AG08395 (cell line): ENCODE data around the gene SEMA3B.
A peak's percentile ranks its signal among the peaks of the same experiment; 100 is the strongest.
"Not testable (repeated sequence)": the region's sequence is repeated elsewhere in the genome, so short reads cannot be mapped to it uniquely, and the experiment has no call there.

ENCODE experiments used
- DNase-seq: peaks from one replicate; pipeline ENCODE4 v3.0.0; 2012; ENCODE audit warnings: mixed read lengths, low spot score

SEMA3B gene

DNA sequence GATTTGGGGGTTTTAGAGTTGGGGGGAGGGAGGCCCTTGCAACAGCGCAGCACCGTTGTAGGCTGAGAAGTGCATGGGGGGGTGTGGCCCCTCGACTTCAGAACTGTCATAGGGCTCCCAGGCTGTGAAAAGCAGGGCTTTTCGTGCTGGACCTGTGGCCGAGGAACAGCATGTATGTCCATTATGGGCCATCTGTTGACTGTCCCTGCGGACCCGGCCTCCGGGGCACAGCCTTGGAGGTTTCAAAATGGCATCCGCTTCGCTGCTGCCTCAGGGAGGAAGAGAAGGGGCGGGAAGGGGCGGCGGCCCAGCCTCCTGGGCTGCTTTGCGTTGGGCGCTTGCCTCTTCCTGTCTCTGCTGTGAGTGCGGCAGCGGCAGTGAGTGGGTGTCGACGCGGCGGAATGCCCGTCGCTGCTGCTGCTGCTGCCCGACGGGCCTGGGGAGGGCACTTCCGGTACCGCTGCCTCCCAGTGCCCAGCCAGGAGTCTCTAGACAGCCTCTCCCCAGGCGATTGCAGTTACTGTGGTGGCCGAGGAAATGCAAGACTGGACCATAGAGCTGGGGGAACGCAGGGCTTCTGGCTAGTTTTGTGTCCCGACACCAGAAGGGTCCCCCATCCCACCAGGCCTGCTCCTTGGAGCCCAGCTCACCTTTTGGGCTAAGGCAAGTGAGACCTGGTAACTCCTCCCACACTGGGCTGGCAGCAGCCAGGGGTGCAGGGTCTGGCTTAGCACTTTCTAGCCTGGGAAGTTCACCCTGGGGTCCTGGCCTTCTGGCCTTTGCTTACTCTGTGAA lies 31.0 kb upstream of the SEMA3B start:
- peak; percentile 86 for DNase-seq

DNA sequence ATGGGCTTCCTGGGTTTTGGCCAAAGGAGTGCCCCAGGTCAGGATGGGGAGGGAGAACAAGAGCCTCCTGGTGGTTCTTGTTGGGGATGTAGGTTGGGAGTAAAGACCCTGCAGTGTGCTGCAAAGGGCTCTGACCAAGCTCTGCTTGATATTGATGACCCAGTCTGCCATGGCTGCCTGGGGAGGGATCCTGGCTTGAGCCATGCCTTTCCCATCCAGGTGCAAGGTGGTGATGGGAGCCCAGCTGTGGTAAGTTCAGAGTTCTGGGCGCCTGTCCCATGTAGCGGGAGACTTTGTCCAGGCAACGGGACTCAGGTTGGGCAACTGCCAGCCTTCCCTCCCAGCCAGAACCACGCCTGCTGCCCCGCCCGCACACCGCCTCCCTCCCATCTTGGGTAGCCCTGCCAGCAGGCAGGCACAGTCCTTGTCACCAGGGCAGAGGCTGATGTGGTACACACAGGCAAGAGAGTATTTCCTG lies 30.4 kb upstream of the SEMA3B start:
- peak; percentile 80 for DNase-seq

DNA sequence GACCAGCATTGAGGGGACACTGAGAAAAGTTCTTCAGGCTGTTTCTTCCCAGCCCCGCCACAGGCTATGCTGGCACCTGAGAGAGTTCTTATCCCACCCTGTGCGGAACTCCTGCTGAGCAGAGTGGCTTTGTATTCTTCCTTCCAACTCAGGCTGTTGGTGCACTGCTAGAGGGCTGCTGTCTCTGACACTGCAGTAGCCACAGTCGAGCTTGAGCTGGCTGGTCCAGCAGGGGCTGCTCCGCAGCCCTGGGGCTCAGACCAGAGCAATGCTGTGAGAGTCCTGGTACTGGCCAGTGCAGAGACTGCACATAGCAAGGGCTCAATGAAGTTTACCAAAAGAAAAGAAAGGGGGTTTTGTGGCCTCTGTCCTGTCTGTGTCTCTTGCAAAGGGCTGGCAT lies 29.3 kb upstream of the SEMA3B start:
- DNase-seq = no peak

DNA sequence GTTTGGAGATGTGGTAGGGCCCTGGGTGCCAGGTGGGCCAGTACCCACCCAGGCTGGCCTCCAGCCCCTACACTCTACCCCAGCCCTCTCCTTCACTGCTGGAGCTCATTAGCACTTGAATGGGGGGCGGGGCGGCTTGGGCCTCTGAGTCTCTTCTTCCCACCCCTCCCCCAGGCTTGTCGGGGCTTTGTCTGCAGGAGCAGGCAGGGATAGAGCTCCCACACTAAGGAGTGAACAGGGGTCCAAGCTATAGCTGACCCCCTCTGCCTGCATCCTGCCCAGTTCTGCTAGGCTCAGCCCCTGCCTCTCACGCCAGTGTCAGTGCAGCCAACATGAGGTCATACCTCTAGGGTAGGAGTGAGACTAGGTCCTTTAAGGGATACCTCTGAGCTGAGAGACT lies 27.8 kb upstream of the SEMA3B start:
- DNase-seq = no peak

DNA sequence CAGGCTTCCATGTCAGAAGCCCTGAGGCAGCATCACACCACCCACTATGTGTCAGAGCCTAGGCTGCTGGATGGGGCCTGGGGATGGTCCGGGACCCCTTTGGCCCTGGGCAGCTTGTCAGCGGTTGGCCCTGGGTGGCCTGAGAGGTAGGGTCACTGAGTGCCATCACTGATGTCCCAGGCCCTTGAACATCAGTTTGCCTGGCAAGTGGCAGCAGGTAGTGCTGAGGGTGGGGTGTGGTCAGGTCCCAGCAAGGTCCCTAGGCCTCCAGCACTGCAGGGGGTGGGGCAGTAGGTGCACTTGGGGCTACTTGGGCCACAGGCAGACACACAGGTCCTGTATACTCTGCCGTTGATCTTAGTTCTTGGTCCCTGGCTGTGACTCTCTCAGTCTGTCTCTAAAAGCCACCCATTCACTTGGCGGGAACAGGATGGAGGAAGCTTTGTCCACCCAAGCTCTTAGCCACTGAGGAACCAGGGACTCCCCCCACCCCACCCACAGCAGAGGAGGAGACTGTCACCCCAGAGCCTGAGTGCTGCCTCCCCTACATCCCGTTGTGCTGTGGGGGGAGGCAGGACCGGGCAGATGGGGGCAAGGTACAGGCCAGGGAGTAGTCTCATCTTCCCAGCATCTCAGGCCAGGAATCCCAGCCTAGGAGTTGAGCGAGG lies 27.1 kb upstream of the SEMA3B start:
- DNase-seq = no peak

DNA sequence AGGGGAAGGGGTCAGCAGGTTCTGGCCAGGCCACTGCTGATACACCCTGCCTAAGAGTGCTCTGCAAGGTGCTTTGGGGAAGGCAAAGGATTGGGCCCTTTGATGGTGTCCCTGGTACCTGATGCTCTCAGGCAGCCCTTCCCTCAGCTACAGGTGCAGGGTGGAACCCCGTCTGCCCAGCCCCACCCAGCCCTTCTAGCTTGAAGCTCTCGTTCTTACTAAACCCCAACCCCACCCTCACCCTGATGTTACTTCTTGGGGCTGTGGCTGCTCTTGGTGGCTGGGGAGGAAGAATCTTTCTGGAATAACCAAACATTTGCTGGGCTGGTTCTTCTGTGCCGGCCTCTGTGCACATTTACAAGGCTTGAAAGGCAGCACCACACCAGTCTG lies 26.6 kb upstream of the SEMA3B start:
- DNase-seq = no peak

DNA sequence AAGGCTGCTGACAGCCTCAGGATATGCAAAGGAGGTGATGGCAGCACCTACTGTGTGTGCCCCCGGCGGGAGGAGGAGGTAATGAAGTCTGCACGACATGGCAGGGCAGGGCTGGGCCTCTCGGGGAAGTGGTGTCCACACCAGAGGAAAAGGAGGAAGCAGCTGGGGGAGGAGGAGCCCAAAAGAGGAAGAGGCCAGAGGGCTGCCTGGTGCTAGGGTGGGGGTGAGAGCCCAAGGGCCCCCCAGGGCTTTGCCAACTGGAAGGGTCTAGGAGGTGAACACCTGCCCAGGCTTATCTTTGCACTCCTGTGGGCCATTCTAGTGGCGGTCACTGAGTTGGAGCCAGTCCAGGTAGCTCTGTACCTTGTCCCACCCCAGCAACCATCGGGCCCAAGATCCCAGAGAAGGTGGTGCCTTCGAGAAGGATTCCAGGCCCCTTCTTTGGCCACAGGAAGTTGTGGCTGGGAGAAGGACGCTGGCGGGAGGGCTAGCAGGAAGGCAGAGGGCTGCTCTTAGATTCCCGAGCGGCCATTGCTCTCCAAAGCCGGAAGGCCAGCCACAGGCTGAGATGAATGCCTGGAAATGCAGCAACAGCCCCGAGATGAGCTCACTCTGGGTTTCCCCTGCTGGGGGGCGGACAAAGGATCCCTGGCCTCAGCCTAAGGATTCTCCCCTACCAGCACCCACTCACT lies 25.9 kb upstream of the SEMA3B start:
- no peak for DNase-seq

DNA sequence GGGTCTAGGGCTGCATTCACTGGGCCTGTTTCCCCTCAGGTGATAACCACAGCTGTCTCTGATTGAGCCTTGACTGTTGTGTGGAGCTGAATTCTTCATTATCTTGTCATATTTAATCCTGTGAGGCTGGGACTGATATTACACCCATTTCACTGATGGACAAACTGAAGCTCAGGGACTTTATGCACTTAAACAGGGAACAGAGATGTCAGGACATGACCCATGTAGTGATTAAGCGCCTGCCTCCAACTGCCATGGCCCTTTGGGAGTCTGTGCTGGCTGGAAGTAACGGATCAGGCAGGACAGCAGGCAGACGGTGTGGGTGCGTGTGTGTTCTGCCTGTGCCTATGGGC lies 25.4 kb upstream of the SEMA3B start:
- no peak for DNase-seq

DNA sequence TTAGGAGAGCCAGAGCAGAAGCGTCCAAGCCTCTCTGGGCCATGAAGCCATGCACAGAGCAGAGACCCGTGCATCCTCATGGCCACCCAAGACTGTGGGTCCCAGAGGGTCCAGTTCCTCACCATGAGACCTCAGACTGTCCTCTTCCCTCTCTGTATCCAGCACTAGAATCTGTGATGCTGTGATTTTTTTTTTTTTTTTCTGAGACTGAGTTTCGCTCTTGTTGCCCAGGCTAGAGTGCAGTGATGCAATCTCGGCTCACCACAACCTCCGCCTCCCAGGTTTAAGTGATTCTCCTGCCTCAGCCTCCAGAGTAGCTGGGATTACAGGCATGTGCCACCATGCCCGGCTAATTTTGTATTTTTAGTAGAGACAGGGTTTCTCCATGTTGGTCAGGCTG lies 24.1 kb upstream of the SEMA3B start:
- not testable (repeated sequence) for DNase-seq

DNA sequence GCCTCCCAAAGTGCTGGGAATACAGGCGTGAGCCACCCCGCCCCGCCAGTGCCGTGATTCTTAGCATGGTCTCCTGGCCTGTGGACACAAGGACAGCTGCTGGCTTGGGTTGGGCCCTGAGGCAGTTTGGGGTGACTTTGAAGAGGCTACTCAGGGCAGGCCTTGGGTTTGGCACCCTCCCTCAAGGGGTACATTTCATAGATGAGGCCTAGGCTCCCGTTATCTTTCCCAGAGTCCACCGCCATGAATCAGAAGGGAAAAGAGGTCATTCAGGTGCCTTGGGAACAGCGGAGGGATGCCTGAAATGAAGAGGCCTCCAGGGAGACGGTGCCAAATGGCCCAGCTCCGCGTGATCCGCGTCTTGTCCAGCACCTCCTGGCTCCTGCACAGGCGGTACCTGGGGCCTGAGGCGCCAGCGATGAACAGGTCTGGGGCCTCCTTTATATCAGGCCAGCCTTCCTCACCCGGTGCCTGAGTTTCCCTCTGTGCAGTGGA lies 23.6 kb upstream of the SEMA3B start:
- DNase-seq = no peak

DNA sequence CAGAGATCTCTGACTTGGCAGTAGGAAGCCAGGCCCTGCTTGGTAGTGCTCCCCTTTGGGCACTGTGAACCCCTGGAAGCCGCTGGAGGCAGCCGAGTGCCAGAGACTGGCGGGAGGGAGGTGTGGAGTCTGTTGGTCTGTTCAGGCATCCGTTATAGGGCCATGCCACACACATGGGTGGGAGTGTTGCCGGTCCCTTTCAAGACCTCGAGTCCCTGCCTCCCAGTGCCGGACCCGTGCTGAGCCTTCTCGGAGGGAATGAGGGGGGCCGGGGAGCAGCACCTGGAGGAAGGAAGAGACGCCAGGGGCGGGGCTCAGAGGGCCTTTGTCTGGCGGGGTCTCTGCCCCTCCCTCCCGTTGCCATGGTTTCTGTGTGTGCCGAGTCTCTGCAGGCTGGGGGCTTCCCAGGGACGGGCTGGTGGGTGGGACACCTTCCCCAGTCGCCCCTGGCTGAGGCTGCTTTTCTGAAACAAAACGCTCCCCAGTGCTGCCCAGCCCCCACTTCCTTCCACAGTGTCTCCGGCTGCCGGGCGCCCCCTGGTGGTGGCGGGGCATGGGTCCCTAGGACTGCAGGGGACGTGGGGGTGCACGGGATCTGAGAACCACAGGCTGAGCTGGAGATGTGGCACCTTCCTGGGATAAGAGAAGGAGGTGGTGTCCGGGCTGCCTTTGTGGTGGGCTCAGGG lies 23.0 kb upstream of the SEMA3B start:
- DNase-seq = peak; percentile 84

DNA sequence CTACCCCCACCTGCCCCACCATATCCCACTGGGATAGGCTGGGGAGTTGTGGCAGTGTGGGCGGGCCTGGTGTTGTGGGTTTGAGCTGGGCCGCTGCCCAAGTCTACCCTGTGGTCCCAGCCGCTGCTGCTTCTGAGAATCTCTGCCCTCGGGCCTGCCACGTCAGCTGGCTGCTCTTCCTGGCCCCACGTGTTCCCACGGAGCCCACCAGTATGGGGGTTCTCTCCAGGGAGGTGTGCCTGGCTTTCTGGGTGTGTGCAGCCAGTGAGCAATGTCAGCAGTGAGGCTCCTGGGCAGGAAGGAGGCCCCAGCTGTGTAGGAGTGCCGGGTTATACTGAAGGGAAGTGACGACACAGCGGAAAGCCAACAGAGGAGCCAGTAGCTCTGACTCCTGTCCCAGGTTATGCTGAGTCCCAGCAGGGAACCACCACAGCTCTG lies 22.4 kb upstream of the SEMA3B start:
- peak; percentile 80 for DNase-seq

DNA sequence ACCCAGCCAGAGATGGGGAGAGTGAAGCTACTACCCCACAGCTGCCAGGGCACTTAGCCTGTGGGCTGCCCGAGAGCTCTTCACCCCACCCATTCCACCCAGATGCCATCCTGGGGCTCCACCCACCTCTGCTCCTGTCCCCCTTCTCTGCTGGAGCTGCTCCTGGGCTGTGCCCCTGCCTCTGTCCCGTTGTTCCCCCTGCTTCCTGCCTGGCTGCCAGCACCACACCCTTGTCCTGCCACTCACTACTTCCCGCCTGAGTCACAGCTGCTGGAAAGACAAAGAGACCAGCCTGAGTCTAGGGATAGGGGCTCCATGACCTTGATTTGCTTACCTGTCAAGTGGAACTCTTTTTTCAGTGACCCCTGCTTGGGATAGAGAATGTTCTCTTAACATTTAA lies 20.6 kb upstream of the SEMA3B start:
- no peak for DNase-seq

DNA sequence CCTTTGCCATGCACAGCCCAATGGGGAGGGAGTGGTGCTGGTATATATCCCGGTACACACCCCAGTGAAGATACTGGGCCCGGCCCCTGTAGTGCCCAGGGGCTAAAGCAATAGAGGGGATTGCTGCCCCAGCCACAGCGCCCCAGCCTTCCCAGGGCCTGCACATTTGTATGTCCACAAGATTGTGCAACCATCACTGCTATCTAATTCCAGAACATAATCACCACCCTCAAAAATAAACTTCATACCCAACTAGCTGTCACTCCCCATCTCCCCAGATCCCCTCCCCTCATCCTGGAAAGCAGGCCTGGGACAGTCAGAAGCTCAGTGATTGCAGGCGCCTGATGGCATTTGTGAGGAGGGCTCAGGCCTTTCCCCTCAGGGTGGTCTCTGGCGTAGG lies 19.5 kb upstream of the SEMA3B start:
- DNase-seq = no peak

DNA sequence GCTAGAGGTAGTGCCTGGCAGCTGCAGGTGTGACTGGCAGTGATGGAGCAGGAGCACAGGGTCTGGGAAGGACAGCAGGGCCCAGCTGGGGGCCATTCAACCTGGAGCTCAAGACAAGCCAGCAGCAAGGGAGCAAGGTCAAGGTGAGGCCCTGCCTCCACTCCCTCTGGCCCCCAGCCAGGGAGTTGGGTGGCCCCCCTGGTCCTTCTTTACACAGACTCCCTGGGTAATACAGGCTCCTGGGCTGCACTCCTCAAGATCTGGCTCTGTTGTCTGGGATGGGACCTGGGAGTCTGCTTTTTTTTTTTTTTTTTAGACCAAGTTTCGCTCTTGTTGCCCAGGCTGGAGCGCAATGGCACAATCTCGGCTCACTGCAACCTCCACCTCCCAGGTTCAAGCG lies 18.4 kb upstream of the SEMA3B start:
- DNase-seq = no peak

DNA sequence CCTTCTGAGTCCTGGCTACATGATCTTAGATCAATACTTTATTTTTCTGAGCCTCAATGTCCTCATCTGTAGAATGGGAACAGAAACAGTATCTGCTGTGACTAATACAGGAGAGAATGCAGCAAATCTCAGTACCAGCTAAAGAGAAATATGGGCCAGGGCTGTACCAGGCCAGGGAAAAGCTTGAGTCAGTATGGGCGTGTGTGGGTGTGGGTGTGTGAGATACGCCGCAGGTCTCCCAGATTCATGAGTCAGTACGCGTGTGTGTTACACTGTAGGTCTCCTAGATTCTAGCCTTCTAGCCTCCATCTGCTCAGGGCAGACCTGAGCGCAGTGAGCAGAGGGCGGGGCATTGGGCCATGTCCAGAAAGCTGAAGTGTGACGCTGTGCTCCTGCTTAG lies 17.7 kb upstream of the SEMA3B start:
- peak; percentile 54 for DNase-seq

DNA sequence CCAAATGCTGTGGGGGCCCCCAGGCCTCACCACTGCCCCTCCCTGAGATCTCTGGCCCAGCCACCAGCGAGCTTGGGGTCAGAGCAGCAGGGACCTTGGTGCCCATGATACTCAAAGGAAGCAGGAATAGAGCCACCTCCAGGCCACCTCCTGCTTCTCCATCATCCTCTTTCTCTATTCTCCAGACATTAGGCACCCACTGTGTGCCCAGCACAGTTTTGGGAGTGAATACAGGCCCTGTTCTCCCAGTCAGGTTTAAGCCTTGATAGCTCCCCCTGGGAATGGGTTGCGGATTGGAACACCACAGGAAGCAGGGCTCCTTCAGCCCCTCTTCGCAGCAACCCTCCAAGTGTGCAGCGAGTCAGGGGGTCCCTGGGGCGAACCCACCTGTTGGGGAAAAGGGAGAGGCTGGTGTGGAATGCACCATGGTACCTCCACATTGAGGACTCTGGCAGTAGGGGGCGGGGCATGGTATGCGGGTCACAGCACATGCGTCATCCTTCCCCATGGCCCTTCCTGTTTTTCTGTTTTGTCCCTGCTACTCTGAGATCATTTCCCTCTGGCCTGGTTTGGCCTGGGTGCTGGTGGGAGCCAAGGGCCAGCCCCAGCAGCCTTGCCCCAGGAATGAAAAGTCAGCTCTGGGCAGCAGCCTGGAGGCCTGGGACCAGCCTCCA lies 14.2 kb upstream of the SEMA3B start:
- DNase-seq = peak; percentile 46

DNA sequence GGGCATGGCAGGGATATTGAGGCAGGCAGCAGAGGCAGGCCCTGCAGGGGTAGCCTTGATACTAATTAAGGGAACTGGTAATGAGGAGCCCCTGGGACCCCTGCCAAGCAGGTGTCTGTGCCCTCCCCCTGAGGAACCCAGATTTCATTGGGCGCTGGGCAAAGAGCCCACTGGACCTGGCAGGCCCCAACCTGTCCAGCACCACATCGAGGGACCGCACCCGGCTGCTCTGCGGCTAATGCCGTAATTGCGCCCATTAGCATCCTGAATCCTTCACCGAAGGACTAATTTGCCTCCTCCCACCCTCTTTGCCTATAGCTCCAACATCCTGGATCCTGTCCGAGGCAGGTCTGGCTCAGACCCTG lies 13.7 kb upstream of the SEMA3B start:
- DNase-seq = no peak

DNA sequence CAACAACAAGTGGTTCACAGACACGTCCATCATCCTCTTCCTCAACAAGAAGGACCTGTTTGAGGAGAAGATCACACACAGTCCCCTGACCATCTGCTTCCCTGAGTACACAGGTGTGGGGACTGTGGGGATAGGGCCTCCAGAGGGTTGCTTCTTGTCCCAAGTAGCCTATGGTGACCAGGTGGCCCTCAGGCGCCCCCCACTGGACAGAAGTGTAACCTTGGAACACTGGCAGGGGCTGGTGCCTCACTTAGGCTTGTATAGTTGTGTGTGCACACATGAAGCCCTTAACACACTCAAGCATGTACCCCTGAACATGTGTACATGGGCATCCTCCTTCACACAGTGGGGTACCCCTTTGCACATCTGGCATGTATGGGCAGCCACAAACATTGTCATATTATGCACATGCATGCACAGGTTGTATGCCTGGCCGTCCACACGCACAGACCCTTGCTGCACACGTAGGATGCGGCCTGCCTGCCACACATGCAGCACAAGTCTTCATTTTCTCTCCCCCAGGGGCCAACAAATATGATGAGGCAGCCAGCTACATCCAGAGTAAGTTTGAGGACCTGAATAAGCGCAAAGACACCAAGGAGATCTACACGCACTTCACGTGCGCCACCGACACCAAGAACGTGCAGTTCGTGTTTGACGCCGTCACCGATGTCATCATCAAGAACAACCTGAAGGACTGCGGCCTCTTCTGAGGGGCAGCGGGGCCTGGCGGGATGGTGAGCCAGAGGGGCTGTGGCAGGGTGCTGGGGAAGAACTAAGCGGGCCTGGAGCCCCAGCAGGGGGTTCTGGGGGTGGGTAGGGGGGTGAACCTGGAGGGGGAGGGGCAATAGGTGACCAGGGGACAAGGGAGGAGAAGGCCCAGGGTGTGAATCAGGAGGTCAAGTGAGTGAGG lies 11.7 kb upstream of the SEMA3B start:
- no peak for DNase-seq

DNA sequence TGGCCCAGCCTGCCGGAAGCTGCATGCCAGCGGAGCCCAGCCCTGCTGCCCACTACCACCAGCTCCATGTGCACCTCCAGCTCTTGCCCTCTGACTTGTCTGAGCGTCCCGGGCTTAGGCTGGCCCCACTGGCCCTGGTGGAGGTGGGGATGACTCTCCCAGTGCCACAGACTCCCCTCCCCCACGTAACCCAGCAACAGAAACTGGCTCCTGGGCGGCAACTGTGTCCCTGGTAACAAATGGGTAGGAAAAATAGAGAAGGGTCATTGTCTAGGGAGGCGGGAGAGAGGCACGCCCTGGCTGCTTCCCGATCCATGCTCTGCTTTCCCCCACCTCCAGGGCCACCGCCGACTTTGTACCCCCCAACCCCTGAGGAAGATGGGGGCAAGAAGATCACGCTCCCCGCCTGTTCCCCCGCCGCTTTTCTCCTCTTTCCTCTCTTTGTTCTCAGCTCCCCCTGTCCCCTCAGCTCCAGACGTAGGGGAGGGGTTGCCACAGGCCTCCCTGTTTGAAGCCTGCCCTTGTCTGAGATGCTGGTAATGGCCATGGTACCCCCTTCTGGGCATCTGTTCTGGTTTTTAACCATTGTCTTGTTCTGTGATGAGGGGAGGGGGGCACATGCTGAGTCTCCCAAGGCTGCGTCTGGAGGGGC lies 10.8 kb upstream of the SEMA3B start:
- DNase-seq = no peak
